ENCODE measurements around the gene RBMS1.

Gene RBMS1

GRCh38 chr2:160278101-160278878, 215.3 kb downstream of the RBMS1 start:
- no peak for DNase-seq (ENCODE audit: low spot score)

GRCh38 chr2:160277151-160277550, 216.5 kb downstream of the RBMS1 start:
- DNase-seq (ENCODE audit: low spot score) = no peak

- DNase-seq (ENCODE audit: low spot score) = no peak
Observed at GRCh38 chr2:160275656-160276055, 218.0 kb downstream of the RBMS1 start.

GRCh38 chr2:160271171-160272086, 222.2 kb downstream of the RBMS1 start:
- no peak for DNase-seq (ENCODE audit: low spot score)

GRCh38 chr2:160270571-160271113, 223.0 kb downstream of the RBMS1 start:
- DNase-seq (ENCODE audit: low spot score) = no peak

GRCh38 chr2:160269803-160270570, 223.6 kb downstream of the RBMS1 start:
- peak; percentile 62 for DNase-seq (ENCODE audit: low spot score)

- DNase-seq (ENCODE audit: low spot score) = no peak
Observed at GRCh38 chr2:160269365-160269764, 224.2 kb downstream of the RBMS1 start.

GRCh38 chr2:160268151-160268781, 225.3 kb downstream of the RBMS1 start:
- no peak for DNase-seq (ENCODE audit: low spot score)

- no peak for DNase-seq (ENCODE audit: low spot score)
Observed at GRCh38 chr2:160267692-160268091, 225.9 kb downstream of the RBMS1 start.

- no peak for DNase-seq (ENCODE audit: low spot score)
Observed at GRCh38 chr2:160267022-160267421, 226.6 kb downstream of the RBMS1 start.

- no peak for DNase-seq (ENCODE audit: low spot score)
Observed at GRCh38 chr2:160266037-160266551, 227.5 kb downstream of the RBMS1 start.

GRCh38 chr2:160264308-160264707, 229.3 kb downstream of the RBMS1 start:
- no peak for DNase-seq (ENCODE audit: low spot score)

GRCh38 chr2:160261732-160262131, 231.9 kb downstream of the RBMS1 start:
- DNase-seq (ENCODE audit: low spot score) = no peak

- no peak for DNase-seq (ENCODE audit: low spot score)
Observed at GRCh38 chr2:160258492-160258805, 235.2 kb downstream of the RBMS1 start.

- DNase-seq (ENCODE audit: low spot score) = no peak
Observed at GRCh38 chr2:160257743-160258491, 235.7 kb downstream of the RBMS1 start.

- no peak for DNase-seq (ENCODE audit: low spot score)
Observed at GRCh38 chr2:160257041-160257742, 236.4 kb downstream of the RBMS1 start.

- no peak for DNase-seq (ENCODE audit: low spot score)
Observed at GRCh38 chr2:160256507-160256906, 237.1 kb downstream of the RBMS1 start.

- no peak for DNase-seq (ENCODE audit: low spot score)
Observed at GRCh38 chr2:160255408-160255807, 238.2 kb downstream of the RBMS1 start.

GRCh38 chr2:160254189-160254762, 239.3 kb downstream of the RBMS1 start:
- no peak for DNase-seq (ENCODE audit: low spot score)

Data from CD4-positive, alpha-beta T cell treated with Interleukin-6 at 100 ng/mL for 8 hours (primary cell).